ENCODE results near the gene ITFG1. TPM values are rescaled to one million over a fixed set of nuclear protein-coding genes. Genes with fewer than 3 reads are reported as not detected.

Gene ITFG1
- total RNA-seq, 2 donors from 2014 or later = 47.7 to 68.6 TPM

GRCh38 chr16:47284999-47285398 lies 175.9 kb downstream of the ITFG1 start:
- Histone ChIP-seq H3K9me3 (peaks cover 6% of the 10 kb centered on the region), H3K36me3 (no peaks in the 10 kb centered on the region), H3K4me3 (no peak overlapping the region), H3K27ac (no peak overlapping the region), H3K4me1 (ENCODE audit: control insufficient read depth in 1 of 2, low read depth in 2 of 2) (no peaks in the 10 kb centered on the region), H3K27me3 (replicated peaks; ENCODE audit: insufficient read depth) (no peaks in the 10 kb centered on the region)
- DNase-seq (ENCODE audit: low spot score) (no peak), ATAC-seq (ENCODE audit: insufficient number of reproducible peaks, low FRiP score, low read depth) (no peak)
- no peak for TF ChIP-seq CTCF (IDR thresholded peaks at IDR 0.05)

DNA sequence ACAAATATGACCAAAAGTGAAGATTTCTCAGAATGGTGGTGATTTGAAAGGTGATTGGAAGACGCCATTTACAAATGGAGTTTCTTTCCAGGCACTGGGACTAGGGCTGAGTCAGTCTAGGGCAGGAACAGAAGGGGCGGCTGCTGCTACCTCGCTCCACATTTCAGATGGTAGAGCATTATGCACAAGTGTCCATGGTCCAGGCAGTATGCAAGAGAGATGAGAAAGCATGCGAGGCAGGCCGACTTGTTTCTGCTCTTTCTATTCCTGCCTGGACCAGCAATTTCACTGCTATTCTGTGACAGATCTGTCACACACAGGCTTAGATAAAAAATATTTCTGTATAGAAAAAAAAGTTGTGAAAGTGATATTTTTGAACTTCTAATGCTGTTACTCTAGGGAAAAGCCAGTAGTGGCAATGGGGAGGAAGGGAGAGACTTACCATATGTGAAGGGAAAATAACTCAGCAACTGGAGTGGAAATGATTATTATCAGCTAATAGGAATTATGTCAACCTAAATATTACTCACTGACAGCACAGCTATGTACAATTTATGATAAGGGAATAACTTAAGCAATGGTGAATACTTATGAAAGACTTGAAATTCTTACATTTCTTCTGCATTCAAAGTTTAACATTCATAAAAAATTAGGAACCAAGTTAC lies 182.4 kb downstream of the ITFG1 start:
- H3K27me3 ChIP-seq (replicated peaks; ENCODE audit: insufficient read depth) = no peaks in the 10 kb centered on the region
- H3K4me3 ChIP-seq = no peak overlapping the region
- no peak for ATAC-seq (ENCODE audit: insufficient number of reproducible peaks, low FRiP score, low read depth)
- H3K4me1 ChIP-seq (ENCODE audit: control insufficient read depth in 1 of 2, low read depth in 2 of 2) = no peaks in the 10 kb centered on the region
- TF ChIP-seq CTCF (IDR thresholded peaks at IDR 0.05) = no peak
- peaks cover 1% of the 10 kb centered on the region for H3K9me3 ChIP-seq
- DNase-seq (ENCODE audit: low spot score) = no peak
- no peak overlapping the region for H3K27ac ChIP-seq
- no peaks in the 10 kb centered on the region for H3K36me3 ChIP-seq

- Histone ChIP-seq H3K4me1 (ENCODE audit: control insufficient read depth in 1 of 2, low read depth in 2 of 2) (no peaks in the 10 kb centered on the region), H3K27me3 (replicated peaks; ENCODE audit: insufficient read depth) (no peaks in the 10 kb centered on the region), H3K27ac (no peak overlapping the region), H3K9me3 (no peaks in the 10 kb centered on the region), H3K36me3 (no peaks in the 10 kb centered on the region), H3K4me3 (no peak overlapping the region)
- no peak for DNase-seq (ENCODE audit: low spot score)
- no peak for ATAC-seq (ENCODE audit: insufficient number of reproducible peaks, low FRiP score, low read depth)
- no peak for TF ChIP-seq CTCF (IDR thresholded peaks at IDR 0.05)
These were observed 184.3 kb downstream of the ITFG1 start for GRCh38 chr16:47276522-47276921.

DNA sequence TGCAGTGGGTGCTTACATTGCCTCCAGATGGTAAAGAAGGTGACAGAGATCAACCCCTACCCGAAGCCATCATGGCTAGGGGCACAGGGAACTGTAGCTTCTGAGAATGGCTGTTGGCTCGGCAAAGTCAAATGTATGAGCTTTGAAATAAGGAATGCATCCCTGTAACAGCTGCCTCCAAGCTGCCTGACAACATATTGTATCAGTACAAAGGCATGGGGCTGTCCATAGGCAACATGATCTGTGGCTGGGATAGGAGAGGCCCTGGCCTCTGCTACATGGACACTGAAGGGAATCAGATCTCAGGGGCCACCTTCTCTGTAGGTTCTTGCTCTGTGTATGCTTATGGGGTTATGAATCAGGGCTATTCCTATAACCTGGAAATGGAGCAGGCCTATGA lies 197.9 kb downstream of the ITFG1 start:
- H3K27ac ChIP-seq = no peak overlapping the region
- H3K4me3 ChIP-seq = no peak overlapping the region
- H3K36me3 ChIP-seq = peaks cover 3% of the 10 kb centered on the region
- no peaks in the 10 kb centered on the region for H3K27me3 ChIP-seq (replicated peaks; ENCODE audit: insufficient read depth)
- no peak for ATAC-seq (ENCODE audit: insufficient number of reproducible peaks, low FRiP score, low read depth)
- TF ChIP-seq CTCF (IDR thresholded peaks at IDR 0.05) = no peak
- no peaks in the 10 kb centered on the region for H3K4me1 ChIP-seq (ENCODE audit: control insufficient read depth in 1 of 2, low read depth in 2 of 2)
- H3K9me3 ChIP-seq = no peaks in the 10 kb centered on the region
- DNase-seq (ENCODE audit: low spot score) = no peak

GRCh38 chr16:47260503-47260902 lies 200.4 kb downstream of the ITFG1 start:
- Histone ChIP-seq H3K27ac (no peak overlapping the region), H3K4me1 (ENCODE audit: control insufficient read depth in 1 of 2, low read depth in 2 of 2) (no peaks in the 10 kb centered on the region), H3K9me3 (no peaks in the 10 kb centered on the region), H3K36me3 (peaks cover 6% of the 10 kb centered on the region), H3K4me3 (no peak overlapping the region), H3K27me3 (replicated peaks; ENCODE audit: insufficient read depth) (no peaks in the 10 kb centered on the region)
- ATAC-seq (ENCODE audit: insufficient number of reproducible peaks, low FRiP score, low read depth) (no peak), DNase-seq (ENCODE audit: low spot score) (no peak)
- no peak for TF ChIP-seq CTCF (IDR thresholded peaks at IDR 0.05)
